HUDEP-2 (cell line): Measurements from ENCODE around the gene WDR90.

Experiments
- DNase-seq, 76 experiments: peaks; one replicate each; lab custom pipeline; 2025; ENCODE audit not compliant: unreplicated experiment in 76 of 76; lab: John Stamatoyannopoulos, UW

The WDR90 gene

GRCh38 chr16:716768-717325 is 67.7 kb downstream of the WDR90 start:
- DNase-seq, result no peak
